ENCODE measurements around the gene GPR132. TPM values are rescaled to one million over a fixed set of nuclear protein-coding genes. Genes with fewer than 3 reads are reported as not detected.

Gene GPR132
- total and polyA plus RNA-seq, 2 donors (not counting 3 experiments of a cell fraction or from before 2014, with no cell fraction given) = not detected

- Histone ChIP-seq H3K4me1 (ENCODE audit: control insufficient read depth, extremely low read depth, insufficient read depth, low read length) (no peaks in the 10 kb centered on the region), H3K27ac (ENCODE audit: insufficient read depth, low read depth, low read length) (no peak overlapping the region), H3K4me2 (ENCODE audit: insufficient read depth, low read length) (no peak overlapping the region), H3K9me3 (replicated peaks; ENCODE audit: control insufficient read depth, insufficient read depth, low read length) (no peaks in the 10 kb centered on the region), H3K36me3 (ENCODE audit: control insufficient read depth in 2 of 2, extremely low read depth in 1 of 2, insufficient read depth in 2 of 2, low read length in 2 of 2) (no peaks in the 10 kb centered on the region), H4K20me1 (replicated peaks; ENCODE audit: control insufficient read depth, extremely low read depth, insufficient read depth, low read length) (no peaks in the 10 kb centered on the region), H2AFZ (ENCODE audit: low read depth, low read length) (no peak overlapping the region), H3K9ac (replicated peaks; ENCODE audit: extremely low read depth, insufficient read depth, low read length) (no peak overlapping the region), H3K4me3 (replicated peaks in 1 of 3; ENCODE audit: insufficient read depth in 1 of 3, low read depth in 1 of 3, low read length in 3 of 3) (no peak overlapping the region), H3K27me3 (ENCODE audit: control insufficient read depth in 2 of 2, insufficient read depth in 2 of 2, low read length in 2 of 2) (no peaks in the 10 kb centered on the region), H3K79me2 (ENCODE audit: control insufficient read depth, insufficient read depth, low read length) (no peaks in the 10 kb centered on the region), H3K9me1 (replicated peaks; ENCODE audit: control insufficient read depth, extremely low read depth, insufficient read depth, low read length) (no peaks in the 10 kb centered on the region)
- TF ChIP-seq GATA2 (IDR thresholded peaks at IDR 0.05; ENCODE audit: insufficient read depth, insufficient read length, low read depth, low read length) (no peak), POLR2AphosphoS5 (IDR thresholded peaks at IDR 0.05; ENCODE audit: insufficient read depth, low read depth, low read length) (no peak), EZH2 (IDR thresholded peaks at IDR 0.05; ENCODE audit: borderline replicate concordance, low read depth, low read length, severe bottlenecking) (no peak), POLR2A (IDR thresholded peaks at IDR 0.05; ENCODE audit: low read depth, low read length) (no peak), MYC (IDR thresholded peaks at IDR 0.05; ENCODE audit: low read depth, low read length) (no peak), CTCF (IDR thresholded peaks at IDR 0.05; ENCODE audit: extremely low read depth in 1 of 2, insufficient read depth in 1 of 2, low read depth in 1 of 2, low read length in 2 of 2) (no peak), JUN (IDR thresholded peaks at IDR 0.05; ENCODE audit: borderline replicate concordance, insufficient read depth, insufficient read length, low read depth) (no peak), FOS (IDR thresholded peaks at IDR 0.05; ENCODE audit: borderline replicate concordance, insufficient read depth, low read length) (no peak), MAX (IDR thresholded peaks at IDR 0.05; ENCODE audit: insufficient read depth, insufficient read length) (no peak)
- no TSS peak for BruUV-seq (replicated peaks)
- dilution Hi-C loops (cut with MboI; ENCODE audit: extremely low pct_ligation_motif_present, low sequenced_read_pairs) = loop anchor here (10.0 kb wide), 1 partner anchor 139 kb away; no protein-coding TSS in a partner anchor
- DNase-seq (ENCODE audit: low read depth, low spot score) (no peak), FAIRE-seq (no peak)
- POLR2A ChIA-PET = no interaction called here
- CTCF ChIA-PET = interaction anchor here (0.9 to 1.1 kb wide), 2 partner anchors 14 to 16 kb away, joined by 3 to 6 read pairs; no protein-coding TSS in a partner anchor
- intact Hi-C loops (cut with micrococcal nuclease) = no loop called here
Observed at GRCh38 chr14:105073720-105074600, 8.7 kb upstream of the GPR132 start.
